Coronary artery (tissue), 2 donors: ENCODE data around the gene ARHGEF4.

ENCODE experiments used
- DNase-seq: peaks from one replicate; pipeline ENCODE4 v3.0.0-alpha.2; 2017; ENCODE audit warnings: low spot score
- H3K27ac ChIP-seq, 2 donors: fragments of 200-600 bp; sonication (generic); one replicate each; pipeline ENCODE4 v1.5.1; 2016 to 2019
- H3K4me3 ChIP-seq: fragments of 200-600 bp; sonication (generic); 2 replicates; pipeline ENCODE4 v1.5.1; 2016; ENCODE audit warnings: mild to moderate bottlenecking, moderate library complexity
- TF ChIP-seq, protein P1 (sequence below): fragments of 200-600 bp; sonication (generic); IDR thresholded peaks from one replicate; pipeline ENCODE4 v1.5.1; 2019; ENCODE audit warnings: antibody characterized with exemption

ARHGEF4 gene

DNA sequence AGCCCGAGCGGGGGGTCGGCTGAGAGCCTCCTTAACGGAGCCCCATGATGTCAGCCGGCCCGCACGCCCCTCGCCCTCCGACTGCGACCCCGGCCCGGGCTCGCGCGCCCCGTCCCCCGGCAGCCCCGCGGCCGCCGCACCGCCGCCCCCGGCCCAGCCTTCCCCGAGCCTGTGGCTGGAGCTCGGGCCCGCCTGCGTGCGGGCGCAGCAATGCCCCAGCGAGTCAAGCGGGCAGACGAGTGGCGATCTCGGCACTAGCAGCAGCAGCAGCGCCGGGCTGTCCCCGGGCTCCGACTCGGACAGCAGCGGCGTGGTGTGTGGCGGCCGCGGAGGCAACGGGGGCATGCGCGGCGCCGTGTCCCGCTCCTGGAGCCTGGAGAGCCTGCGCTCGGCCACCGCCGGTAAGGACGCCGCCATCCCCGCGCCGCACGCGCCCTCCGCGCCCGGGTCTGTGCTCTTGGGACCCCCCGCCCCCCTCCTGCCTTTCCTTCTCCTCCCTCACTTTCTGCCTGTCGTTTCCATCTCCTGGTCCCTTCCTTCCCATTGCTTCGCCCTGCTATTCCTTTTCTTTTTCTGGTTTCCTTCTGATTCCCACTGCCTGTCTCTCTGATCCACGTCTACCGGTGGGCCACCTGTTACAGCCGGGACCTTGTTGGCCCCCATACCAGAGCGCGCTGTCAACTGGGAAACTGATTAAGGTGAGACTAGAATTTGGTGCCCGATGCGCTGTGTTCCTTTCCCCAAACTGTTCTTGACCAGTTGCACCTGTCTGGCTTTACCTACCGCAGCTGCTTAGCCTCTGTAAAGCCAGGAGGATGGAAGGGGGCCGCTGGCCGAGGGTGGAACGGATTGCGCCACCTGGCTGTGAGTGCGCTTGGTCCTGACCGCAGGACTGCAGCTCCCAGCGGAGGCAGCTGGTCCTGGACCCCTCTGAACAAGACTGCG lies 127.4 kb downstream of the ARHGEF4 start:
- H3K27ac ChIP-seq: no peak overlapping the region
- TF ChIP-seq, protein P1, sequence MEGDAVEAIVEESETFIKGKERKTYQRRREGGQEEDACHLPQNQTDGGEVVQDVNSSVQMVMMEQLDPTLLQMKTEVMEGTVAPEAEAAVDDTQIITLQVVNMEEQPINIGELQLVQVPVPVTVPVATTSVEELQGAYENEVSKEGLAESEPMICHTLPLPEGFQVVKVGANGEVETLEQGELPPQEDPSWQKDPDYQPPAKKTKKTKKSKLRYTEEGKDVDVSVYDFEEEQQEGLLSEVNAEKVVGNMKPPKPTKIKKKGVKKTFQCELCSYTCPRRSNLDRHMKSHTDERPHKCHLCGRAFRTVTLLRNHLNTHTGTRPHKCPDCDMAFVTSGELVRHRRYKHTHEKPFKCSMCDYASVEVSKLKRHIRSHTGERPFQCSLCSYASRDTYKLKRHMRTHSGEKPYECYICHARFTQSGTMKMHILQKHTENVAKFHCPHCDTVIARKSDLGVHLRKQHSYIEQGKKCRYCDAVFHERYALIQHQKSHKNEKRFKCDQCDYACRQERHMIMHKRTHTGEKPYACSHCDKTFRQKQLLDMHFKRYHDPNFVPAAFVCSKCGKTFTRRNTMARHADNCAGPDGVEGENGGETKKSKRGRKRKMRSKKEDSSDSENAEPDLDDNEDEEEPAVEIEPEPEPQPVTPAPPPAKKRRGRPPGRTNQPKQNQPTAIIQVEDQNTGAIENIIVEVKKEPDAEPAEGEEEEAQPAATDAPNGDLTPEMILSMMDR: no peak
- peak overlapping the region; percentile 65 for H3K4me3 ChIP-seq
- DNase-seq: no peak

DNA sequence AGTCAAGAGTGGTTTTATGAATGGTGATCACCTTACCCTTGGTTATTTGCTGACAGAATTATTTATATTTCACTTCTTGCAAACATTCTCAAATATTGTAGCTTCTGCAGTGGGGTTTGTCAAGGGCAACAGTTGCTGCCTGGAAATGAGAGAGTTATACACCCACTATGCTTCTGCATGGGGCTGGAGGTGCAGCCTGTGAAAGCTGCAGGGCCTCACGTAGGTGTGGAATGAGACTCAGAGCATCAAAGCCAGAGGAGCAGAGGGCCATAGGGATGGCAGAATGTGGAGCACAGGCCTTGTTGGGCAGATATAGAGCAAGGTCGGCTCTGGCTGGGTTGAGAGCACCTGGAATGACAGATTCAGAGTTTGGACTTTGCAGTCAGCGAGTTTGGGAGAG lies 128.2 kb downstream of the ARHGEF4 start:
- H3K4me3 ChIP-seq: no peak overlapping the region
- H3K27ac ChIP-seq: no peak overlapping the region
- TF ChIP-seq, protein P1: no peak
- no peak for DNase-seq

DNA sequence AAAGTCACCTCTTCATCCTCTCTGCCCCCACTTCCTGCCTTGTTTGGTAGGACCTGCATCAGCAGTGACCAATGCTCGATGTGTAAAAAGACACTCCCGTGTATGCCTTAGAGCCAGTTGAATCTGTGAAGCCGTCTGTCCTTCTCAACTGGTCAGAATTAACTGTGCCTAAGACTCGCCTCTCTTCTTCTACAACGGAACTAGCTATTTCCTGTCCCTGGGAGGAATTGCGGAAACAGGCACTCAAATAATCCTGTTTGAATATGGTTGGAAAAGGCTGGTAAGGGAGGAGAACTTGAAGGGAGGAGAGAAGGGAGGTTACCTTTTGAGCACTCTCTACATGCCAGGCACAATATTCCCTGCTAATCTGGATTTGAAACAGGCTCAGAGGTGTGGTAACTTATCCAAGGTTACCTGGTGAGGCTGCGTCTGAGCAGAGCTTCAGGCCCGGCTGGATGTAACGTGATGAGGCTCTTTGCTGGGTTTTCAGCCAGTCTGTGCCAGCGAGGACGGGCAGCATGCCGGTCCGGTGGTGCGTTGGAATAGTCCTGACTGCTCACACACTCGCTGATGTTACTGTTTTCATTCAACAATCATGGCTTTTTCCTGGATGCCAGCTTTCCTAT lies 129.5 kb downstream of the ARHGEF4 start:
- DNase-seq: no peak
- TF ChIP-seq, protein P1: no peak
- Histone ChIP-seq H3K27ac (no peak overlapping the region), H3K4me3 (no peak overlapping the region)

DNA sequence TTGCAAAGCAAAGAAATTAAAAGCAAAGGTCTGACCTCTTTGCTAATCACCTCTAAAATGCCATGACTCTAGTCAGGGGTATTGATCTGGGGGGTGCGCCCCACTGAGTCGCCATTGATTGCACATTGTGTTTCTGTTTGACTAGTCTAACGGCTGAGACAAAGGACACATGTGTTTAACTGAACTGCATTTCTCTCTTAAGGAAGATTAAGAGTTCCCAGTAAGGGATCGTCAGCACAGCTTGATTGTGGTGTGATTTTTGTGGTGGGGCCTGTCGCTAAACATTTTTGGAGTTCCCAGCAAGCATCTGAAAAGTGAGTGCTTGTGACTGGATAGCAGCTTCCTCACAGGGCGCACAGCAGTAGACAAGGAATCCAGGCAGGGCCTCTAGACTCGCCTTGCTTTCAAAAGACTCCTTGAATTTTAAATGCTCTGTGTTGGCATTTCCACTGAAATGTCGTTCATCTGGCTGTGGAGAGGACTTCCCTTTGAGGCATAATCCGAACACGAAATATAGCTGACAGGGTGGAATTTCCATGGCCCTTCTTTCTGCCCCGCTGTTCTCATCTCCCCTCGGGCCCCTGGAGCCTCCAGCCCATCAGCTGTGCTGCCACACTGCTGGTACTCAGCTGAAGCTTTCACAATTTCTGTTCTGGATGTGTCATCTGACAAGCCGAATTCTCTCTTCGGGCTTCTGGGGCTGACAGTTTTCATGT lies 130.2 kb downstream of the ARHGEF4 start:
- no peak for DNase-seq
- Histone ChIP-seq H3K27ac (no peak overlapping the region), H3K4me3 (no peak overlapping the region)
- TF ChIP-seq, protein P1: no peak

DNA sequence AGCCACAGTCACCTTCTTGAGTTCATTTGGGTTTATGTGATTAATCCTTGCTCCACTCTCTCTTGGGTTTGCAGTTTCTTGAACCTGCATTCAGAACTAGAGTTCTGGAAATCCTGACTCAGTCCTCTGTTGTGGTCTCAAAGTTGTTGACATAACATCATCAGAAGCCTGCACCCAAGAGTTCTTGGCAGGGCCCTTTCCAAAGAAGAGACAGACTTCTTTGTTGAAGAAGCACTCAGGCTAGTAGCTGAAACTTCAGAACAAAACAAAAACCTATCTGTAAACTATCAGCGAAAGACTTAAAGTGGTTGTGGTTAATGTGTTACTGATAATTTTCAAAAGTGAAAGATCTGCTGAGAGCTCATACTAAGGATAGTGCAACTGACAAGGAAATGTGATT lies 135.7 kb downstream of the ARHGEF4 start:
- Histone ChIP-seq H3K4me3 (no peak overlapping the region), H3K27ac (no peak overlapping the region)
- no peak for DNase-seq
- TF ChIP-seq, protein P1: no peak

DNA sequence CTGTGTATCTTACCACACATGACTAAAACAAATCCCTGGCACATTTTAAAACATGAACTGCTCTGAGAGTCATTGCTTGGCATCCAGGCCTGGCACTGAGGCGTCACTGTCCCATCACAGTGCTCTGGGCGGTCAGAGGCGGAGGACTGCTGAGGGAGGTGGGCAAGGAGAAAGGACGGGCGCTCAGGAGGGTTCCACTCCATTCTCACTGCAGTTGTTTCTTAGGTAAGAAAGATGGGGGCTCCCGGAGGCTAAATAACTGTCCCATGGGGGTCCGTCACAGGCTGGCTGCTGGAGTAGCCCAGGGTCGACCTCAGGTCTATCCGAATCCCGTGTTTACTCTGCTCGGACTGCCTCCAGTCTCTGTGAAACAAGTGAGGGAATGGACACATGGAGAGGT lies 139.0 kb downstream of the ARHGEF4 start:
- H3K4me3 ChIP-seq: no peak overlapping the region
- no peak overlapping the region for H3K27ac ChIP-seq
- no peak for DNase-seq
- TF ChIP-seq, protein P1: no peak
